ENCODE measurements around the gene NEU2.
"Not testable (repeated sequence)": the region's sequence is repeated elsewhere in the genome, so short reads cannot be mapped to it uniquely, and the experiment has no call there.

Gene NEU2

GRCh38 chr2:233059797-233060500 is 27.5 kb downstream of the NEU2 start, which contains the start of gene INPP5D:
INPP5D (plus strand) TSS chr2:233060342; CDS start chr2:233060479, 137 bp downstream.
- FAIRE-seq = no peak

GRCh38 chr2:233060501-233060979 is 28.1 kb downstream of the NEU2 start:
- FAIRE-seq = no peak

- no peak for FAIRE-seq
These were observed 28.6 kb downstream of the NEU2 start for GRCh38 chr2:233060980-233061590.

GRCh38 chr2:233061591-233062450 is 29.3 kb downstream of the NEU2 start:
- no peak for FAIRE-seq

GRCh38 chr2:233062451-233062850 is 30.0 kb downstream of the NEU2 start:
- FAIRE-seq = no peak

GRCh38 chr2:233062946-233063268 is 30.4 kb downstream of the NEU2 start:
- FAIRE-seq = no peak

GRCh38 chr2:233063269-233063975 is 30.9 kb downstream of the NEU2 start:
- no peak for FAIRE-seq

GRCh38 chr2:233063976-233064411 is 31.5 kb downstream of the NEU2 start:
- no peak for FAIRE-seq

GRCh38 chr2:233064530-233065199 is 32.2 kb downstream of the NEU2 start:
- FAIRE-seq = no peak

- not testable (repeated sequence) for FAIRE-seq
These were observed 32.7 kb downstream of the NEU2 start for GRCh38 chr2:233065200-233065589.

GRCh38 chr2:233065954-233066470 is 33.5 kb downstream of the NEU2 start:
- no peak for FAIRE-seq

- FAIRE-seq = no peak
These were observed 36.4 kb downstream of the NEU2 start for GRCh38 chr2:233068762-233069418.

GRCh38 chr2:233072838-233073237 is 40.4 kb downstream of the NEU2 start:
- no peak for FAIRE-seq

GRCh38 chr2:233074106-233074505 is 41.6 kb downstream of the NEU2 start:
- FAIRE-seq = no peak

GRCh38 chr2:233075141-233075965 is 42.9 kb downstream of the NEU2 start:
- no peak for FAIRE-seq

GRCh38 chr2:233075966-233076339 is 43.5 kb downstream of the NEU2 start:
- FAIRE-seq = no peak

GRCh38 chr2:233076749-233077148 is 44.3 kb downstream of the NEU2 start:
- no peak for FAIRE-seq

GRCh38 chr2:233079473-233079877 is 47.0 kb downstream of the NEU2 start:
- FAIRE-seq = no peak

- no peak for FAIRE-seq
These were observed 47.7 kb downstream of the NEU2 start for GRCh38 chr2:233079953-233080835.

- FAIRE-seq = no peak
These were observed 48.4 kb downstream of the NEU2 start for GRCh38 chr2:233080836-233081229.

All from G401.6 (cell line).